Neural progenitor cell (in vitro differentiated cells): ENCODE data around the gene DYSF. TPM values are rescaled to one million over a fixed set of nuclear protein-coding genes. Genes with fewer than 3 reads are reported as not detected.
A peak's percentile ranks its signal among the peaks of the same experiment; 100 is the strongest.

Experiments
- DNase-seq: peaks from one replicate; pipeline ENCODE4 v3.0.0-alpha.2; 2016; ENCODE audit warnings: low spot score
- H2AFZ ChIP-seq: fragments of 200-600 bp; sonication (generic); replicated peaks from 2 replicates; pipeline ENCODE4 v1.6.1; 2016; ENCODE audit warnings: antibody characterized with exemption
- H3F3A ChIP-seq: fragments of 200-600 bp; sonication (generic); 2 replicates; pipeline ENCODE4 v1.6.1; 2016; ENCODE audit warnings: antibody characterized with exemption, low read depth
- H3K27ac ChIP-seq: fragments of 200-600 bp; sonication (generic); 2 replicates; pipeline ENCODE4 v1.5.1; 2016; ENCODE audit warnings: mild to moderate bottlenecking
- H3K27me3 ChIP-seq: fragments of 200-600 bp; sonication (generic); 2 replicates; pipeline ENCODE4 v1.6.1; 2016; ENCODE audit warnings: mild to moderate bottlenecking, moderate library complexity
- H3K36me3 ChIP-seq: fragments of 200-600 bp; sonication (generic); 2 replicates; pipeline ENCODE4 v1.5.1; 2016
- H3K4me1 ChIP-seq: fragments of 200-600 bp; sonication (generic); 2 replicates; pipeline ENCODE4 v1.6.1; 2016; ENCODE audit warnings: mixed run types
- H3K4me2 ChIP-seq: fragments of 200-600 bp; sonication (generic); 2 replicates; pipeline ENCODE4 v1.6.1; 2016
- H3K4me3 ChIP-seq: fragments of 200-600 bp; sonication (generic); 2 replicates; pipeline ENCODE4 v1.5.1; 2016
- H3K79me2 ChIP-seq: fragments of 200-600 bp; sonication (generic); 2 replicates; pipeline ENCODE4 v1.6.1; 2016; ENCODE audit warnings: low read depth
- H3K9ac ChIP-seq: fragments of 200-600 bp; sonication (generic); 2 replicates; pipeline ENCODE4 v1.6.1; 2016
- H3K9me3 ChIP-seq: fragments of 200-600 bp; sonication (generic); 2 replicates; pipeline ENCODE4 v1.5.1; 2016; ENCODE audit warnings: low read depth
- H4K20me1 ChIP-seq: fragments of 200-600 bp; sonication (generic); 2 replicates; pipeline ENCODE4 v1.6.1; 2016; ENCODE audit warnings: low read depth
- H3K27ac Mint-ChIP-seq: 3 replicates; pipeline ENCODE4 v1.8.0; 2021; ENCODE audit warnings: mixed read lengths
- H3K27me3 Mint-ChIP-seq: 2 replicates; pipeline ENCODE4 v1.8.0; 2022; ENCODE audit warnings: low read depth, mild to moderate bottlenecking, inconsistent platforms, moderate library complexity, mixed read lengths; ENCODE audit not compliant: insufficient read depth
- H3K36me3 Mint-ChIP-seq: 3 replicates; pipeline ENCODE4 v1.8.0; 2021; ENCODE audit warnings: mixed read lengths
- H3K4me1 Mint-ChIP-seq: 3 replicates; pipeline ENCODE4 v1.8.0; 2021; ENCODE audit warnings: mixed read lengths
- H3K4me3 Mint-ChIP-seq: 3 replicates; pipeline ENCODE4 v1.8.0; 2021; ENCODE audit warnings: mild to moderate bottlenecking, moderate library complexity, mixed read lengths
- H3K9me3 Mint-ChIP-seq: 3 replicates; pipeline ENCODE4 v1.8.0; 2020; ENCODE audit warnings: mixed read lengths
- CTCF ChIP-seq: fragments of 200-600 bp; sonication (generic); IDR thresholded peaks from 2 replicates; pipeline ENCODE4 v1.5.1; 2017; ENCODE audit warnings: antibody characterized with exemption, mild to moderate bottlenecking
- EZH2 ChIP-seq: fragments of 200-600 bp; sonication (generic); IDR thresholded peaks from 2 replicates; pipeline ENCODE4 v1.6.1; 2017; ENCODE audit warnings: antibody characterized with exemption, mild to moderate bottlenecking, moderate library complexity
- EZH2phosphoT487 ChIP-seq: fragments of 200-600 bp; sonication (generic); IDR thresholded peaks from 2 replicates; pipeline ENCODE4 v1.6.1; 2017; ENCODE audit warnings: antibody characterized with exemption
- total RNA-seq: library from RNA; depleted of rRNA; stranded (reverse); fragments of >200 nt; gene quantifications from 2 replicates; pipeline ENCODE4 v1.2.3, GENCODE V29; 2015; ENCODE audit warnings: low replicate concordance

The DYSF gene
- total RNA-seq, 1 donor from 2014 or later = 0.39 TPM

DNA sequence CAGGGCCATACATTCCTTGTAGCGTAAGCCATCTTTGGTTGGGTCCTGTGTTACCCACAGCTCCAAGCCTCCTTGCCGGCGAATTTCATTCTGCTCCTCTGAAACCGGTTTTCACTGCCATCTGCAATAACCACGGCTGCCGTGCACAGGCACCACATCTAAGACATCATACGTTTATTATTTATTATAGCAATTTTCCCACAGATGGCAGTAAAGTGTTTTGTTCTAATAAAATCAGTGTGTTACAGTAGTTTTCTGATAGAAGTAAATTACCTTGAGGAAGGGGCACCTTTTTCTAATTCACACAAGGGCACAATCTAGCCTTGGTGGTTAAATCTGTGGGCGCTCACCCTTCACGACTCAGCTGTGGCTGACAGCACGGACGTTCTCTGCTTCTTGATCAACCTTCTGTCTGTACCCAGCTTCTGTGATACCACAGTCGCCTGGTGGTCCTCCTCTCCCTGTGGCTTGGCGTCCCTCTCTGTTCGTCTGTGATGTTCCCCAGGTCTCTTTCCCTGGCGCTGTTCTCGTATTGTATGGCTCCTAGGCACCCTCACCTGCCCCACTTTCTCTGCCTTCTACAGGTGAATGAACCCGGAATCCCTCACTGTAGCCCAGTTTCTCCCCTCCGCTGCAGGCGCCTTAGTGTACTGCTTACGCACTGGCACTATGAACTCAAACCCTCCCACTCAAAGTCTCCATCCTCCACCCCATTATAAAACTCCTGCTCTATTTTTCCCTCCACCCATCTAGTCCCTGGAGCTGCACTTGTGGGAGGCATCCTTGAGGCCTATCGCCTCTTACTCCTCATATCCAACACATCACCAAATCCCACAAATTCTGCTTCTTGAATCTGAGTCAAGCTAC, 236.8 kb downstream of the DYSF start:
- Histone ChIP-seq H3K9me3 (no peaks in the 10 kb centered on the region), H3K4me3 (no peak overlapping the region), H3K27ac (no peak overlapping the region), H3K36me3 (no peaks in the 10 kb centered on the region), H3F3A (no peaks in the 10 kb centered on the region), H2AFZ (no peak overlapping the region), H4K20me1 (no peaks in the 10 kb centered on the region), H3K9ac (no peak overlapping the region), H3K4me2 (no peak overlapping the region), H3K4me1 (peaks cover 15% of the 10 kb centered on the region), H3K79me2 (no peaks in the 10 kb centered on the region), H3K27me3 (no peaks in the 10 kb centered on the region)
- H3K27me3 Mint-ChIP-seq = peaks cover 21% of the 10 kb centered on the region
- peak overlapping the region; percentile 15 for H3K27ac Mint-ChIP-seq
- H3K4me3 Mint-ChIP-seq = no peak overlapping the region
- TF ChIP-seq CTCF = no peak
- TF ChIP-seq EZH2phosphoT487 = no peak
- TF ChIP-seq EZH2 = no peak
- no peak for DNase-seq
- no peaks in the 10 kb centered on the region for H3K36me3 Mint-ChIP-seq
- H3K4me1 Mint-ChIP-seq = peaks cover 24% of the 10 kb centered on the region
- H3K9me3 Mint-ChIP-seq = peaks cover 6% of the 10 kb centered on the region

DNA sequence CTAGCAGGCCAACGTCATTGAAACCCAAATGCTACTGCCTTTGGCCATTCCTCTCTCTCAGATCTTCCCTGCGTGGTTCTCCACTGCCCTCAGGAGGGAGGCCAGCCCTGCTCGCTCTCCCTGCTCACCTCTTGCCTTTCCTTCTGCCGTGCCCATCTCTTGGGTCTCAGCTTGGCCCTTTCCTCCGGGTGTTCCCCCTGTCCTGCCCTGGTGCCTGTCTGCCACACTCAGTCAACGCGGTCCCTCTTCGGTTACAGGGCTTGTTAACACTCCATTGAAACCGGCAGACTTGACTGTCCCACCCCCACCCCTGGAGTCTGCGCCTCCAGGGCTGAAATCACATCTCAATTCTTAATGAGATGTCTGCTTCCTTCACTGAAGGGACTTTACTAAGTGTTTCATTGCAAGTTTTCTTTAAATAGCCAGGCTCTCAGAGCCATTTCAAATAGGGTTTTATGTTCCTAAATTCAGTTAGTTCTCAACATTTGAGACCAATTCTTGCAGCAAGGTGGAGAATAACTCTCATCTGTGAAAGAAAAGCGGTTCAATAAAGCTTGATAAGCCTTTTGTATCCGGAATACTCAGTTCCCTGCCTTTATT, 237.6 kb downstream of the DYSF start:
- H3K4me2 ChIP-seq = no peak overlapping the region
- H3K9ac ChIP-seq = no peak overlapping the region
- Mint-ChIP-seq H3K27me3 (peaks cover 21% of the 10 kb centered on the region), H3K4me1 (peaks cover 24% of the 10 kb centered on the region), H3K4me3 (no peak overlapping the region), H3K27ac (peak overlapping the region; percentile 15), H3K9me3 (peaks cover 6% of the 10 kb centered on the region), H3K36me3 (no peaks in the 10 kb centered on the region)
- no peaks in the 10 kb centered on the region for H3F3A ChIP-seq
- no peak for DNase-seq
- H4K20me1 ChIP-seq = no peaks in the 10 kb centered on the region
- no peaks in the 10 kb centered on the region for H3K36me3 ChIP-seq
- H3K79me2 ChIP-seq = no peaks in the 10 kb centered on the region
- no peaks in the 10 kb centered on the region for H3K9me3 ChIP-seq
- H3K4me3 ChIP-seq = no peak overlapping the region
- TF ChIP-seq EZH2 (no peak), EZH2phosphoT487 (no peak), CTCF (no peak)
- H2AFZ ChIP-seq = peak overlapping the region; percentile 42
- H3K27me3 ChIP-seq = no peaks in the 10 kb centered on the region
- no peak overlapping the region for H3K27ac ChIP-seq
- H3K4me1 ChIP-seq = peaks cover 15% of the 10 kb centered on the region

- Mint-ChIP-seq H3K4me1 (peaks cover 24% of the 10 kb centered on the region), H3K36me3 (no peaks in the 10 kb centered on the region), H3K27ac (peak overlapping the region; percentile 65), H3K27me3 (peaks cover 21% of the 10 kb centered on the region), H3K9me3 (peaks cover 7% of the 10 kb centered on the region), H3K4me3 (no peak overlapping the region)
- H3K79me2 ChIP-seq = no peaks in the 10 kb centered on the region
- H3K4me1 ChIP-seq = peaks cover 15% of the 10 kb centered on the region
- no peaks in the 10 kb centered on the region for H3K27me3 ChIP-seq
- no peaks in the 10 kb centered on the region for H3F3A ChIP-seq
- H2AFZ ChIP-seq = peak overlapping the region; percentile 92
- H3K9me3 ChIP-seq = no peaks in the 10 kb centered on the region
- no peaks in the 10 kb centered on the region for H3K36me3 ChIP-seq
- H4K20me1 ChIP-seq = no peaks in the 10 kb centered on the region
- TF ChIP-seq CTCF = peak; percentile 4
- TF ChIP-seq EZH2 = no peak
- TF ChIP-seq EZH2phosphoT487 = no peak
- no peak overlapping the region for H3K27ac ChIP-seq
- no peak overlapping the region for H3K9ac ChIP-seq
- peak; percentile 41 for DNase-seq
- H3K4me2 ChIP-seq = no peak overlapping the region
- H3K4me3 ChIP-seq = no peak overlapping the region
Observed at GRCh38 chr2:71691747-71692441, 238.5 kb downstream of the DYSF start.
